ENCODE measurements around the gene PWWP2B.

DNA sequence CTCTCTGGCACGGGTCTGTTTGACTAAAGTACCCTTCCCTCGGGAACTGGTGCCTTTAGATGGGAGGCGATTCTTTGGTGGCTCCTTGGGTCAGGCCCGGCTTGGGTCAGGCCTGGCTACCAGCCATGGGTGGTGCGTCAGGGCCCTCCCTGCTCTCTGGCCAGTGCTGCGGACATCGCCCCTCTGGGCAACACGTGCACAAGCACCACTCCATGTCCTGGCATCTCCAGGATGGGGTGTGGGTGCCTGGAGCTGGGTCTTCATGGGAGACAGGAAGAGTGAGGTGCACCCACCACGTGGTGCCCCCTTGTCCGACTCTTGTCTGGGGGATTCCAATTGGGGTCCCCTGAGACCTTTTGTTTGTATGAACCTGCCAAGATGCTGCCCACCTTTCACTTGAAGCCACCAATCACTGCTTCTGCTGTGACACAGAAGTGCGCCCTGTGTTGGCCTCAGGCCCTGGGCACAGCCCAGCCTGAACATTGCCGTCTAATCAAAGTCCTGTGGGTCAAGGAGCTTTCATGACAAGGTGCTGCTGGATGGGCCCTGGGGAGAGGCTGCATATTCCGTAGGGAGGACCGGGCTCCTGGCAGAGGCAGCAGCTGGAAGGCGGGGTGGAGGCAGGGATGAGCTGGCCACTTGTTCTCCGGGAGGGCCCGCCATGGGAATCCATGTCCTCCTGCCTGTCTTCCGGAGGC, 11.1 kb upstream of the PWWP2B start:
- TF ChIP-seq, protein P1, sequence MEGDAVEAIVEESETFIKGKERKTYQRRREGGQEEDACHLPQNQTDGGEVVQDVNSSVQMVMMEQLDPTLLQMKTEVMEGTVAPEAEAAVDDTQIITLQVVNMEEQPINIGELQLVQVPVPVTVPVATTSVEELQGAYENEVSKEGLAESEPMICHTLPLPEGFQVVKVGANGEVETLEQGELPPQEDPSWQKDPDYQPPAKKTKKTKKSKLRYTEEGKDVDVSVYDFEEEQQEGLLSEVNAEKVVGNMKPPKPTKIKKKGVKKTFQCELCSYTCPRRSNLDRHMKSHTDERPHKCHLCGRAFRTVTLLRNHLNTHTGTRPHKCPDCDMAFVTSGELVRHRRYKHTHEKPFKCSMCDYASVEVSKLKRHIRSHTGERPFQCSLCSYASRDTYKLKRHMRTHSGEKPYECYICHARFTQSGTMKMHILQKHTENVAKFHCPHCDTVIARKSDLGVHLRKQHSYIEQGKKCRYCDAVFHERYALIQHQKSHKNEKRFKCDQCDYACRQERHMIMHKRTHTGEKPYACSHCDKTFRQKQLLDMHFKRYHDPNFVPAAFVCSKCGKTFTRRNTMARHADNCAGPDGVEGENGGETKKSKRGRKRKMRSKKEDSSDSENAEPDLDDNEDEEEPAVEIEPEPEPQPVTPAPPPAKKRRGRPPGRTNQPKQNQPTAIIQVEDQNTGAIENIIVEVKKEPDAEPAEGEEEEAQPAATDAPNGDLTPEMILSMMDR (IDR thresholded peaks at IDR 0.05; ENCODE audit: low read depth, low read length), result no peak
- TF ChIP-seq EZH2phosphoT487 (IDR thresholded peaks at IDR 0.05; ENCODE audit: low read depth), result no peak
